ENCODE measurements around the gene CSK.

DNA sequence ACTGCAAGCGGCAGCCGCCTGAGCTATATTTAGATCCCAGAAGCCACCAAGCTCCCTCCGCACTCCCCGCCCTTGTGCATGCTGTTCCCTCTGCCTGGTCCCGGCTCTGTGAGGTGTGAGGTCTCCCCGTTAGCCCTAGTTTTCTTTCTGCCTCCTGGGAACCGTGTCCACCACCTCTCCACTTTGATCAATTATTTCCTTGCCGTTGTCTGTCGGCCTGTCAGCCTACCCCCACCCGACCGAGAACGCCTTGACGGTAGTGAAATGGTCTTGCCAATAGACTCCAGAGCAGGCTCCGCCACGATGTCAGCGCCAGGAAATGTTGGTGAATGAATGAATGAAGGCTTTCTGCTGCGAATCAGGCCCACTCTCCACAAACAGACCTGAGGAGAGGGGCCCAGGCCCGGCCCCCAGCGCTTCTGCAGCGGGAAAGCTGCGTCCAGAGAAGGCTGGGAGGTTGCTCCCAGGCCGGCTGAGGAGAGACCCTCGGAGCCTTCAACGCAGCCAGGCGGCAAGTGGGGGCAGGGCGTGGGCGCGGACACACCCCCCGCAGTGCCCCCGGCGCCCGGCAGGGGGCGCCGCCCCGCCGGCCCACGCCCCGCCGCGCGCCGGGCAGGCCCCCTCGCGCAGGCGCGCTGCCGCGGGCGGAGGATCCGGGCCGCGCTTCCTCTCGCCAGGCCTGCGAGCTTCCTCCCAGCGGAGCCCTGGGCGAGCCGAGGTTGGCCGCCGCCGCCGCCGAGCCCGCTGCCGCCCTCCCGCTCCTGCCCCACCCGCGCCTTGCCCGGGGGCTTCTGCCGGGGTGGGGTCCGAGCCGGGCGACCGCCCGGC is at the start of gene CSK:
- TF ChIP-seq, protein P1, sequence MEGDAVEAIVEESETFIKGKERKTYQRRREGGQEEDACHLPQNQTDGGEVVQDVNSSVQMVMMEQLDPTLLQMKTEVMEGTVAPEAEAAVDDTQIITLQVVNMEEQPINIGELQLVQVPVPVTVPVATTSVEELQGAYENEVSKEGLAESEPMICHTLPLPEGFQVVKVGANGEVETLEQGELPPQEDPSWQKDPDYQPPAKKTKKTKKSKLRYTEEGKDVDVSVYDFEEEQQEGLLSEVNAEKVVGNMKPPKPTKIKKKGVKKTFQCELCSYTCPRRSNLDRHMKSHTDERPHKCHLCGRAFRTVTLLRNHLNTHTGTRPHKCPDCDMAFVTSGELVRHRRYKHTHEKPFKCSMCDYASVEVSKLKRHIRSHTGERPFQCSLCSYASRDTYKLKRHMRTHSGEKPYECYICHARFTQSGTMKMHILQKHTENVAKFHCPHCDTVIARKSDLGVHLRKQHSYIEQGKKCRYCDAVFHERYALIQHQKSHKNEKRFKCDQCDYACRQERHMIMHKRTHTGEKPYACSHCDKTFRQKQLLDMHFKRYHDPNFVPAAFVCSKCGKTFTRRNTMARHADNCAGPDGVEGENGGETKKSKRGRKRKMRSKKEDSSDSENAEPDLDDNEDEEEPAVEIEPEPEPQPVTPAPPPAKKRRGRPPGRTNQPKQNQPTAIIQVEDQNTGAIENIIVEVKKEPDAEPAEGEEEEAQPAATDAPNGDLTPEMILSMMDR (IDR thresholded peaks at IDR 0.05), result peak; percentile 40 to 69 (median 60)
- TF ChIP-seq POLR2A (IDR thresholded peaks at IDR 0.05), result no peak
